MM.1S (cell line): Measurements from ENCODE around the gene AQP1.

Experiments
- DNase-seq: peaks from one replicate; pipeline ENCODE4 v3.0.0-alpha.2; 2015
- H2AFZ ChIP-seq: fragments of 300-600 bp; sonication (generic); 2 replicates; pipeline ENCODE4 v1.6.0; 2016; ENCODE audit warnings: antibody characterized with exemption, low read length
- H3F3A ChIP-seq: fragments of 300-600 bp; sonication (generic); 2 replicates; pipeline ENCODE4 v1.6.1; 2016; ENCODE audit warnings: mild to moderate bottlenecking, antibody characterized with exemption, low read length, moderate library complexity, mixed read lengths; ENCODE audit not compliant: insufficient read depth
- H3K27ac ChIP-seq: fragments of 300-600 bp; sonication (generic); 2 replicates; pipeline ENCODE4 v1.5.1; 2016; ENCODE audit warnings: mild to moderate bottlenecking, low read length
- H3K27me3 ChIP-seq: fragments of 300-600 bp; sonication (generic); replicated peaks from 2 replicates; pipeline ENCODE4 v1.6.0; 2016; ENCODE audit warnings: low read length; ENCODE audit not compliant: insufficient read depth
- H3K36me3 ChIP-seq: fragments of 300-600 bp; sonication (generic); replicated peaks from 2 replicates; pipeline ENCODE4 v1.6.1; 2016; ENCODE audit warnings: mild to moderate bottlenecking, low read length, mixed read lengths; ENCODE audit not compliant: insufficient read depth
- H3K4me1 ChIP-seq: fragments of 300-600 bp; sonication (generic); 2 replicates; pipeline ENCODE4 v1.6.1; 2016; ENCODE audit warnings: low read length, mixed read lengths
- H3K4me2 ChIP-seq: fragments of 300-600 bp; sonication (generic); 2 replicates; pipeline ENCODE4 v1.6.0; 2016; ENCODE audit warnings: low read depth, low read length
- H3K4me3 ChIP-seq: fragments of 300-600 bp; sonication (generic); 2 replicates; pipeline ENCODE4 v1.5.1; 2016; ENCODE audit warnings: low read length, mixed read lengths
- H3K79me2 ChIP-seq: fragments of 300-600 bp; sonication (generic); 2 replicates; pipeline ENCODE4 v1.6.1; 2016; ENCODE audit warnings: mixed run types, low read length, mixed read lengths
- H3K9ac ChIP-seq: fragments of 300-600 bp; sonication (generic); 2 replicates; pipeline ENCODE4 v1.6.1; 2016; ENCODE audit warnings: low read length, mixed read lengths
- H3K9me2 ChIP-seq: fragments of 300-600 bp; sonication (generic); replicated peaks from 2 replicates; pipeline ENCODE4 v1.6.1; 2016; ENCODE audit warnings: mild to moderate bottlenecking, low read length, mixed read lengths; ENCODE audit not compliant: insufficient read depth
- H3K9me3 ChIP-seq: fragments of 300-600 bp; sonication (generic); replicated peaks from 2 replicates; pipeline ENCODE4 v1.6.1; 2016; ENCODE audit warnings: mild to moderate bottlenecking, low read length, mixed read lengths; ENCODE audit not compliant: insufficient read depth
- H4K20me1 ChIP-seq: fragments of 300-600 bp; sonication (generic); 2 replicates; pipeline ENCODE4 v1.6.1; 2016; ENCODE audit warnings: mild to moderate bottlenecking, low read length, moderate library complexity, mixed read lengths; ENCODE audit not compliant: insufficient read depth
- EZH2 ChIP-seq: fragments of 300-600 bp; sonication (generic); optimal IDR thresholded peaks from 2 replicates; pipeline ENCODE3; 2017; ENCODE audit warnings: low read depth, mild to moderate bottlenecking, antibody characterized with exemption, low read length, mixed read lengths
- EZH2phosphoT487 ChIP-seq: fragments of 300-600 bp; sonication (generic); IDR thresholded peaks from 2 replicates; pipeline ENCODE4 v1.6.1; 2018; ENCODE audit warnings: antibody characterized with exemption, low read length
- TF ChIP-seq, protein P1 (sequence below): fragments of 300-600 bp; sonication (generic); IDR thresholded peaks from 2 replicates; pipeline ENCODE4 v1.5.1; 2016; ENCODE audit warnings: antibody characterized with exemption, low read length, mixed read lengths

AQP1 gene

DNA sequence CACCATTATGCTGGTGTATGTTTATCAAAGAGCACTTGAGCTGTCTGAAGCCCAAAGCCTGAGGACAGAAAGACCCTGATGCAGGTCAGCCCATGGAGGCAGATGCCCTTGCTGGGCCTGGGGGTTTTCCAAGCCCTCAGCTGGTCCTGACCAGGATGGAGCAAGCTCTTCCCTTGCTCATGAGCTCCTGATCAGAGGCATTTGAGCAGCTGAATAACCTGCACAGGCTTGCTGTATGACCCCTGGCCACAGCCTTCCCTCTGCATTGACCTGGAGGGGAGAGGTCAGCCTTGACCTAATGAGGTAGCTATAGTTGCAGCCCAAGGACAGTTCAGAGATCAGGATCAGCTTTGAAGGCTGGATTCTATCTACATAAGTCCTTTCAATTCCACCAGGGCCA is 13.0 kb downstream of the AQP1 start:
- Histone ChIP-seq H2AFZ (no peak overlapping the region), H3F3A (no peaks in the 10 kb centered on the region), H3K4me1 (no peaks in the 10 kb centered on the region), H3K4me3 (no peak overlapping the region), H3K4me2 (no peak overlapping the region), H3K9me2 (no peaks in the 10 kb centered on the region), H4K20me1 (no peaks in the 10 kb centered on the region), H3K27me3 (no peaks in the 10 kb centered on the region), H3K9ac (no peak overlapping the region), H3K79me2 (no peaks in the 10 kb centered on the region), H3K9me3 (no peaks in the 10 kb centered on the region), H3K27ac (no peak overlapping the region), H3K36me3 (no peaks in the 10 kb centered on the region)
- TF ChIP-seq EZH2phosphoT487 (no peak), EZH2 (no peak)
- TF ChIP-seq, protein P1, sequence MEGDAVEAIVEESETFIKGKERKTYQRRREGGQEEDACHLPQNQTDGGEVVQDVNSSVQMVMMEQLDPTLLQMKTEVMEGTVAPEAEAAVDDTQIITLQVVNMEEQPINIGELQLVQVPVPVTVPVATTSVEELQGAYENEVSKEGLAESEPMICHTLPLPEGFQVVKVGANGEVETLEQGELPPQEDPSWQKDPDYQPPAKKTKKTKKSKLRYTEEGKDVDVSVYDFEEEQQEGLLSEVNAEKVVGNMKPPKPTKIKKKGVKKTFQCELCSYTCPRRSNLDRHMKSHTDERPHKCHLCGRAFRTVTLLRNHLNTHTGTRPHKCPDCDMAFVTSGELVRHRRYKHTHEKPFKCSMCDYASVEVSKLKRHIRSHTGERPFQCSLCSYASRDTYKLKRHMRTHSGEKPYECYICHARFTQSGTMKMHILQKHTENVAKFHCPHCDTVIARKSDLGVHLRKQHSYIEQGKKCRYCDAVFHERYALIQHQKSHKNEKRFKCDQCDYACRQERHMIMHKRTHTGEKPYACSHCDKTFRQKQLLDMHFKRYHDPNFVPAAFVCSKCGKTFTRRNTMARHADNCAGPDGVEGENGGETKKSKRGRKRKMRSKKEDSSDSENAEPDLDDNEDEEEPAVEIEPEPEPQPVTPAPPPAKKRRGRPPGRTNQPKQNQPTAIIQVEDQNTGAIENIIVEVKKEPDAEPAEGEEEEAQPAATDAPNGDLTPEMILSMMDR: no peak
- no peak for DNase-seq

GRCh38 chr7:30925117-30925516 is 13.5 kb downstream of the AQP1 start:
- Histone ChIP-seq H3K9ac (no peak overlapping the region), H3K27ac (no peak overlapping the region), H3F3A (no peaks in the 10 kb centered on the region), H3K4me2 (no peak overlapping the region), H3K9me2 (no peaks in the 10 kb centered on the region), H3K4me3 (no peak overlapping the region), H3K9me3 (no peaks in the 10 kb centered on the region), H3K36me3 (no peaks in the 10 kb centered on the region), H3K27me3 (no peaks in the 10 kb centered on the region), H3K79me2 (no peaks in the 10 kb centered on the region), H4K20me1 (no peaks in the 10 kb centered on the region), H2AFZ (no peak overlapping the region), H3K4me1 (no peaks in the 10 kb centered on the region)
- no peak for DNase-seq
- no peak for TF ChIP-seq EZH2phosphoT487
- no peak for TF ChIP-seq EZH2
- TF ChIP-seq, protein P1: no peak

- H3F3A ChIP-seq: no peaks in the 10 kb centered on the region
- H3K4me2 ChIP-seq: no peak overlapping the region
- no peak overlapping the region for H3K9ac ChIP-seq
- no peaks in the 10 kb centered on the region for H4K20me1 ChIP-seq
- no peak overlapping the region for H2AFZ ChIP-seq
- H3K27ac ChIP-seq: no peak overlapping the region
- H3K4me1 ChIP-seq: no peaks in the 10 kb centered on the region
- no peaks in the 10 kb centered on the region for H3K9me2 ChIP-seq
- no peaks in the 10 kb centered on the region for H3K36me3 ChIP-seq
- TF ChIP-seq, protein P1: no peak
- no peak for TF ChIP-seq EZH2phosphoT487
- no peak for TF ChIP-seq EZH2
- DNase-seq: no peak
- no peaks in the 10 kb centered on the region for H3K27me3 ChIP-seq
- no peak overlapping the region for H3K4me3 ChIP-seq
- H3K79me2 ChIP-seq: no peaks in the 10 kb centered on the region
- no peaks in the 10 kb centered on the region for H3K9me3 ChIP-seq
Measured at GRCh38 chr7:30925913-30926312, 14.3 kb downstream of the AQP1 start.
